Activated naive CD8-positive, alpha-beta T cell treated with anti-CD3 and anti-CD28 coated beads for 36 hours (primary cell): Measurements from ENCODE around the gene MSRB1. TPM values are rescaled to one million over a fixed set of nuclear protein-coding genes. Genes with fewer than 3 reads are reported as not detected.
A peak's percentile ranks its signal among the peaks of the same experiment; 100 is the strongest.
"Not testable (repeated sequence)": the region's sequence is repeated elsewhere in the genome, so short reads cannot be mapped to it uniquely, and the experiment has no call there.

Experiments
- DNase-seq: peaks from one replicate; pipeline ENCODE4 v3.0.0; 2021
- H3K27ac Mint-ChIP-seq: one replicate; pipeline ENCODE4 v1.8.0; 2022; ENCODE audit warnings: mild to moderate bottlenecking, moderate library complexity, mixed read lengths
- H3K27me3 Mint-ChIP-seq: one replicate; pipeline ENCODE4 v1.8.0; 2022; ENCODE audit warnings: mild to moderate bottlenecking, mixed read lengths
- H3K36me3 Mint-ChIP-seq: one replicate; pipeline ENCODE4 v1.8.0; 2021; ENCODE audit warnings: mild to moderate bottlenecking, mixed read lengths
- H3K4me1 Mint-ChIP-seq: one replicate; pipeline ENCODE4 v1.8.0; 2021; ENCODE audit warnings: mixed read lengths
- H3K4me3 Mint-ChIP-seq: one replicate; pipeline ENCODE4 v1.8.0; 2022; ENCODE audit warnings: mild to moderate bottlenecking, moderate library complexity, mixed read lengths
- H3K9me3 Mint-ChIP-seq: one replicate; pipeline ENCODE4 v1.8.0; 2022; ENCODE audit warnings: mixed read lengths
- total RNA-seq, 2 experiments: library from RNA; stranded (reverse); gene quantifications; one replicate each; pipeline ENCODE4 v1.2.3, GENCODE V29; 2021

The MSRB1 gene
- total RNA-seq, 2 experiments from 2014 or later, result 21.3 to 22.4 TPM

- H3K4me3 Mint-ChIP-seq, DNase-seq, H3K9me3 Mint-ChIP-seq, H3K36me3 Mint-ChIP-seq, H3K27ac Mint-ChIP-seq, H3K27me3 Mint-ChIP-seq: not testable (repeated sequence)
- peaks cover 17% of the 10 kb centered on the region for H3K4me1 Mint-ChIP-seq
Measured at GRCh38 chr16:1939833-1940232, 3.2 kb downstream of the MSRB1 start.

DNA sequence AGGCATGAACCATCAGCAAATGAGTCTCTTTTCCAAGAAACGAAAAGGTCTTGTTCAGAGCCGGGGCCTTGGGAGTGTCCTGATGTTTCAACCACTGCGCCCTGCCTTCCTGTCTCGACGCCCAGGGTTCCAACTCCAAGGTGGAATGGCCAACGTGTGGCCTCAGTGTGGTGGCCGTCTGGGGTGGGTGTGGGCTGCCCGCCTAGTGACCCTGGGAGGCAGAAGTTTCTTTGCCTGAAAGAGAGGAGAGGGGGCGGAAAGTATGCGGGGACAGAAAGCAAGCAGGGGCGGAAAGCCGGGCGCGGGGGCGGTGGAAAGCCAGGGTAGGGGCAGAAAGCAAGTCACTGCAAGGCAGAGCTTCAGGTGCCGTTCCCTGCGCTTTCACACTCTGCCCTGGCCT lies 4.1 kb downstream of the MSRB1 start:
- Mint-ChIP-seq H3K36me3 (peaks cover 4% of the 10 kb centered on the region), H3K27ac (no peak overlapping the region), H3K27me3 (no peaks in the 10 kb centered on the region), H3K4me1 (peaks cover 10% of the 10 kb centered on the region), H3K9me3 (no peaks in the 10 kb centered on the region), H3K4me3 (no peak overlapping the region)
- DNase-seq, result no peak

DNA sequence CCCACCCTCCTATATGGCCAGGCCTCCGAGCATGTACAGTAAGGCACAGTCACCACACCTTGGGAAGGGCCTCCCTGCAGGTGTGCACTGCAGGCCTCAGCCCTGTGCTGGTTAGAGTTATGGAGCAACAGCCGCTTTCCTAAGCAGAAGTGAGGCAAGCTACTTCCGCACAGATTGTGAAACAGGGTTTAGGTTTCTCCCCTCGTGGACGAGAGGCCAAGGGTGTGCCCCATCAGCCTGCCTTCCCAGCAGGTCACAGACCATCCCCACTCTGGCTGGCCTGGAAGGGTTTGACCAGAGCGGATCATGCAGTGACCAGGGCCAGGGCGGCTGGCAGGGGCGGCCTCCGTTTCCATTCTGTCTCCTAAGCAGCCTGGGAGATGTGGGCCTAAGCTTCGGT lies 4.7 kb downstream of the MSRB1 start:
- no peak overlapping the region for H3K27ac Mint-ChIP-seq
- H3K9me3 Mint-ChIP-seq, result no peaks in the 10 kb centered on the region
- no peak for DNase-seq
- no peaks in the 10 kb centered on the region for H3K27me3 Mint-ChIP-seq
- H3K36me3 Mint-ChIP-seq, result peaks cover 4% of the 10 kb centered on the region
- no peak overlapping the region for H3K4me3 Mint-ChIP-seq
- peaks cover 7% of the 10 kb centered on the region for H3K4me1 Mint-ChIP-seq

- Mint-ChIP-seq H3K9me3 (no peaks in the 10 kb centered on the region), H3K4me1 (peaks cover 4% of the 10 kb centered on the region), H3K27me3 (no peaks in the 10 kb centered on the region), H3K4me3 (no peak overlapping the region), H3K27ac (no peak overlapping the region), H3K36me3 (peaks cover 4% of the 10 kb centered on the region)
- no peak for DNase-seq
Measured at GRCh38 chr16:1936945-1937479, 6.0 kb downstream of the MSRB1 start.

- no peak overlapping the region for H3K4me3 Mint-ChIP-seq
- no peaks in the 10 kb centered on the region for H3K36me3 Mint-ChIP-seq
- peaks cover 2% of the 10 kb centered on the region for H3K4me1 Mint-ChIP-seq
- no peaks in the 10 kb centered on the region for H3K9me3 Mint-ChIP-seq
- no peak for DNase-seq
- no peaks in the 10 kb centered on the region for H3K27me3 Mint-ChIP-seq
- H3K27ac Mint-ChIP-seq, result no peak overlapping the region
Measured at GRCh38 chr16:1933097-1933661, 9.8 kb downstream of the MSRB1 start.

DNA sequence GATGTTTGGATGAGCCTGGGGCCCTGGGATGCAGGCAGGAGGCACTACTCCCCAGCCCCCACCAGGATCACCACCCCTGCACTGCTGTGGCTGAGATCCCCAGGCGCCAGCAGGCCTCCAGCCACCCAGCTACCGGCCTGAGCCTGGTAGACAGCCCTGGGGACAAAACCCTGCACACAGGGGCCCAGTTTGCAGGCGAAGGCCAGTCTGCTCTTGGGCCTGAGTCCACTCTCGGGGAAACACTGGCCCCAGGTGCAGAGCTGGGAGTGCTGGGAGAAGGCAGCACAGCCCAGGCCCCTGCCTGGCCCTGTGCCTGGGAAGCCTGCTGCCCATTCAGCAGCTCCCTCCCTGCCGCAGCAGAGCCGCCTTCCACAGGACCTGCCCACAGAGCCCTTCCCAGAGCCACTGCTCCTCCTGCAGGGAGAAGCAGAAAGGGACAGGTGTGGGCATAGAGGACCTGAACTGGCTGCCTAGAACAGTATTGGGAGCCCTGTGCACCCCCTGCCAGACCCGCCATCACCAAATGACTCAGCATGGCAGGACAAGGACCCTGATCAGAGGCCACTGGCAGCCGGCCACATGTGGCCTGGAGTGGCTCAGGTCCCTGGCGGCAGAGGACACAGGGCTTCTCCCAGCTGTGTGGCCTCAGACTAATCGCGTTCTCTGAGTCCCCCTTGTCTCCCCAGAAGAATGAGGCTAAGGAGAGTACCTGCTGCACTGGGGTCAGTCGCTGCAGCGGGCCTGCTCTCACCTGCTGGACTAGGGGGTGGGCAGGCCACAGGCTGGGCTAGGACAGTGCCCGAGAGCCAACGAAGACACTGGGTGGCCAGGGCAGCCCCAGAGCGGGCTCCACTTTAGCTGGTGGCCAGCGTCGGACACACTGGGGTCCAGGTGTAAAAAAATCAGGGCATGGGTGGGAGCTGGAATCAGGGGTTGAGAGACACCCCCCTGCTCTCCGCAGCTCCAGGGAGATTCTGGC lies 10.7 kb downstream of the MSRB1 start:
- no peaks in the 10 kb centered on the region for H3K36me3 Mint-ChIP-seq
- peaks cover 2% of the 10 kb centered on the region for H3K4me1 Mint-ChIP-seq
- H3K27me3 Mint-ChIP-seq, result no peaks in the 10 kb centered on the region
- H3K27ac Mint-ChIP-seq, result no peak overlapping the region
- no peaks in the 10 kb centered on the region for H3K9me3 Mint-ChIP-seq
- no peak for DNase-seq
- no peak overlapping the region for H3K4me3 Mint-ChIP-seq

- H3K4me3 Mint-ChIP-seq, result no peak overlapping the region
- peaks cover 5% of the 10 kb centered on the region for H3K27me3 Mint-ChIP-seq
- H3K4me1 Mint-ChIP-seq, result peaks cover 2% of the 10 kb centered on the region
- H3K27ac Mint-ChIP-seq, result no peak overlapping the region
- H3K36me3 Mint-ChIP-seq, result no peaks in the 10 kb centered on the region
- DNase-seq, result no peak
- H3K9me3 Mint-ChIP-seq, result no peaks in the 10 kb centered on the region
Measured at GRCh38 chr16:1930338-1930720, 12.7 kb downstream of the MSRB1 start.

DNA sequence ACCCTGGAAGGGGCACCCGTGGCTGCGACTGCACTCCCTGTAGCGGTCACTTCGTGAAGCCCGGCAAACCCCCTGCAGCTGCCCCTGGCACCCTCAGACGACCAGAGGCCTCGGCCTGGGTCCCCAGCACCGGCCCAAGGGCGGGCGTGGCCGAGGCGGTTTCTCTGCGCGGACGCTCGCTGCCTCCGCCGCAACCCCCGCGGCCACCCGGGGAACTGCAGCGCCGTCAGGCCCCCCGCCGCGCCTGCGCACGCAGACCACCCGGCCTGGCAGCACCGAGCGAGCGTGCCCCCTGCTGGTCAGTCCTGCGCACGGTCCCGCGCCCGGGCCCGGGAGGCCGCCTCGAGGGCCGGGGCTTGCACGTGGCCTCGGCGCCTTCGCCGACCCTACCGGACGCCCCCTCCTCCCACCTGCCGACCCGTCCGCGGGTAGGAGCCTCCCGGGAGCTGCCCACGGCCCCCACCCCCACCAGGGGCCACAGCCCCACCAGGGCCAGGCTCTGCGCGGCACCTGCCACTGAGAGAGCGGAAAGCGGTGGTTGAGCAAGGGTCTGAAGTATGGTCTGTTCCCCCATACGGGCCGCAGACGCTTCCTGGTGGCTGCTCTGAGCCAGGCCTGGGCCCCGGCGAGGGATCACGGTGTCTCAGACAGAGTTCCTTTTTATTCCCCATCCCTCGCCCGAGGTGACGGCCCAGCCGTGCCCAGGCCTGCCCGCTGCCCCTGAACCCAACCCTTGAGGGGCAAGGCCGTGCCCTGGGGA lies 13.2 kb downstream of the MSRB1 start:
- H3K4me3 Mint-ChIP-seq, result no peak overlapping the region
- H3K9me3 Mint-ChIP-seq, result no peaks in the 10 kb centered on the region
- no peak overlapping the region for H3K27ac Mint-ChIP-seq
- peaks cover 5% of the 10 kb centered on the region for H3K27me3 Mint-ChIP-seq
- peak; percentile 96 for DNase-seq
- H3K36me3 Mint-ChIP-seq, result no peaks in the 10 kb centered on the region
- H3K4me1 Mint-ChIP-seq, result peaks cover 2% of the 10 kb centered on the region

DNA sequence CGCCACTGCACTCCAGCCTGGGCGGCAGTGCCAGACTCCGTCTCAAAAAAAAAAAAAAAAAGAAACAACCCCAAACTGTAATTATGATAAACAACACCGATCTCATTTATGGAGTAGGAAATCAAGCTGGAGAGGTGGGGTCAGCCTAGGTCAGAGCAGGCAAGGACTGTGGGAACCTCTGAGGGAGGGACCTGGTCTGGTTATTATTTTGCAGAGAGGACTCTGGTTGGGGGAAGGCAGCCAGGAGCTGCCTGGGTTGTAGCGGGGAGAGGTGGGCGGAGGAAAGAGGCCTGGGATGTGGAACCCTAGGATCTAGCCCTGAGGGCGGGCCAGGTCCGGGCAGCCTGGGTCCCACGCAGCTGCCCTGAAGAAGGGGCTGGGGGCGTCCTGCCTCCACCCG lies 13.9 kb downstream of the MSRB1 start:
- H3K36me3 Mint-ChIP-seq, result no peaks in the 10 kb centered on the region
- peaks cover 9% of the 10 kb centered on the region for H3K27me3 Mint-ChIP-seq
- DNase-seq, result no peak
- no peak overlapping the region for H3K27ac Mint-ChIP-seq
- peaks cover 2% of the 10 kb centered on the region for H3K4me1 Mint-ChIP-seq
- H3K4me3 Mint-ChIP-seq, result peak overlapping the region; percentile 44
- H3K9me3 Mint-ChIP-seq, result no peaks in the 10 kb centered on the region

GRCh38 chr16:1926271-1926670 lies 16.7 kb downstream of the MSRB1 start:
- no peak for DNase-seq
- Mint-ChIP-seq H3K36me3 (no peaks in the 10 kb centered on the region), H3K4me3 (no peak overlapping the region), H3K27ac (no peak overlapping the region), H3K9me3 (no peaks in the 10 kb centered on the region), H3K4me1 (peaks cover 2% of the 10 kb centered on the region), H3K27me3 (peaks cover 36% of the 10 kb centered on the region)

DNA sequence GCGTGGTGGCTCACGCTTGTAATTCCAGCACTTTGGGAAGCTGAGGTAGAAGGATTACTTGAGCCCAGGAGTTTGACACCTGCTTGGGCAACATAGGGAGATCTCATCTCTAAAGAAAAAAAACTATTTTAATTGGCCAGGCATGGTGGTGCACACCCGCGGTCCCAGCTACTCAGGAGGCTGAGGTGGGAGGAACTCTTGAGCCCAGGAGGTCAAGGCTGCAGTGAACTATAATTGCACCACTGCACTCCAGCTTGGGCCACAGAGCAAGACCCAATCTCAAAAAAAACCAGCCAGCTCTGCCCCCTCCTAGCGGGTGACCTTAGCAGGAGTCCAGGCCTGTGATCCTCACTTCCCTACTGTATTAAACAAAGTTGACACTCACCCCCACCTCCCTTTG lies 18.9 kb downstream of the MSRB1 start:
- no peaks in the 10 kb centered on the region for H3K9me3 Mint-ChIP-seq
- H3K4me1 Mint-ChIP-seq, result peaks cover 1% of the 10 kb centered on the region
- H3K27ac Mint-ChIP-seq, result no peak overlapping the region
- peaks cover 54% of the 10 kb centered on the region for H3K27me3 Mint-ChIP-seq
- no peak for DNase-seq
- H3K4me3 Mint-ChIP-seq, result no peak overlapping the region
- no peaks in the 10 kb centered on the region for H3K36me3 Mint-ChIP-seq

DNA sequence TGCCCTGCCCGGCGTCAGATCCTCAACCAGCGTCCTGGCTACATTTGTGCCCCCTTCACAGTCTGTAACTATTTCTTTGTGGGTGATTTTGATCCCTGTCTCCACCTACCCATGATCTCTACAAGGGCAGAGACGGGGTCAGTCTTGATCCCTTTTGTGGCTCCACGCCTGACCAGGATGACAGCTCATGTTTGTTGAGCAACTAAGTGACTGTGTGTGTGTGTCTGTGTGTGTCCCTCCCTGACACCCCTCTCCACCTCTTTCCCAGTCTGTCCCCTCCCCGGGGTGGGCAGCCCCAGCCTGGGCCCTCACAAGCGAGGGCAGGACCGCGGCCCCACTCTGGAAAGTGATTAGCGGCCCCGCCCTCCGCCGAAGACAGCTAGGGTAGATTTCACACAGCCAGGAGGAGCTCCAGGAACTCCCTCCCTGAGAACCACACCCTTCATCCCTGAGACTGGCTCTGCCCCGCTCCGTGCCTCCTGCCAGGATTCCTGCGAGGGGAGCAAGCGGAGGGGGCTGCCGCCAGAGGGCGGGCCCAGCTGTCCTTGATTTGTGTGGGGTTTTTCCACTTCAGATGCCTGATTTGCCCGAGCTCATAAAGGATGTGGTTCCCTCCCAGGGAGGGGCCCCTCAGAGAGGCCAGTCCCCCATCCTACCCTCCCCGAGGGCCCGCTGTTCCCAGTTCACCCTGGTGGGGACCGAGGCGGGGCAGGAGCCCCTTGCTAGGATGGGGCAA lies 19.5 kb downstream of the MSRB1 start:
- Mint-ChIP-seq H3K36me3 (no peaks in the 10 kb centered on the region), H3K4me3 (no peak overlapping the region), H3K9me3 (no peaks in the 10 kb centered on the region), H3K4me1 (no peaks in the 10 kb centered on the region), H3K27ac (no peak overlapping the region), H3K27me3 (peaks cover 60% of the 10 kb centered on the region)
- no peak for DNase-seq

- no peak overlapping the region for H3K4me3 Mint-ChIP-seq
- no peak overlapping the region for H3K27ac Mint-ChIP-seq
- no peaks in the 10 kb centered on the region for H3K9me3 Mint-ChIP-seq
- no peaks in the 10 kb centered on the region for H3K36me3 Mint-ChIP-seq
- DNase-seq, result no peak
- peaks cover 63% of the 10 kb centered on the region for H3K27me3 Mint-ChIP-seq
- H3K4me1 Mint-ChIP-seq, result no peaks in the 10 kb centered on the region
Measured at GRCh38 chr16:1922357-1922756, 20.6 kb downstream of the MSRB1 start.

GRCh38 chr16:1920727-1921171 lies 22.2 kb downstream of the MSRB1 start:
- no peak for DNase-seq
- H3K27me3 Mint-ChIP-seq, result peaks cover 74% of the 10 kb centered on the region
- H3K9me3 Mint-ChIP-seq, result no peaks in the 10 kb centered on the region
- H3K4me1 Mint-ChIP-seq, result no peaks in the 10 kb centered on the region
- H3K36me3 Mint-ChIP-seq, result no peaks in the 10 kb centered on the region
- H3K27ac Mint-ChIP-seq, result no peak overlapping the region
- no peak overlapping the region for H3K4me3 Mint-ChIP-seq
